GM12801 (cell line): Measurements from ENCODE around the gene ANKRD11.

Experiments
- CTCF ChIP-seq: IDR thresholded peaks from one replicate; pipeline ENCODE4 v1.5.1; 2011; ENCODE audit warnings: control low read depth; ENCODE audit not compliant: insufficient read length; ENCODE audit errors: extremely low read depth

ANKRD11 gene

GRCh38 chr16:89412811-89413210 lies 77.5 kb downstream of the ANKRD11 start:
- no peak for TF ChIP-seq CTCF

- TF ChIP-seq CTCF: no peak
Observed at GRCh38 chr16:89411335-89411850, 79.0 kb downstream of the ANKRD11 start.

GRCh38 chr16:89410794-89411309 lies 79.5 kb downstream of the ANKRD11 start:
- TF ChIP-seq CTCF: no peak

- no peak for TF ChIP-seq CTCF
Observed at GRCh38 chr16:89410322-89410721, 80.0 kb downstream of the ANKRD11 start.

- no peak for TF ChIP-seq CTCF
Observed at GRCh38 chr16:89409161-89409711, 81.1 kb downstream of the ANKRD11 start.

- TF ChIP-seq CTCF: no peak
Observed at GRCh38 chr16:89408315-89408714, 82.0 kb downstream of the ANKRD11 start.

GRCh38 chr16:89407925-89408300 lies 82.4 kb downstream of the ANKRD11 start:
- no peak for TF ChIP-seq CTCF
